SIG-M5 treated with dmso at 0.1 percent for 504 hours (cell line): Measurements from ENCODE around the gene MICALL2.

Experiments used
- DNase-seq: peaks from one replicate; lab custom pipeline; 2025; ENCODE audit not compliant: unreplicated experiment; lab: John Stamatoyannopoulos, UW

The MICALL2 gene

GRCh38 chr7:1458683-1459511 is at the start of gene MICALL2:
Gene MICALL2, minus strand, starts transcription at chr7:1459470. Its CDS starts 144 bp downstream, at chr7:1459326.
- no peak for DNase-seq

GRCh38 chr7:1508277-1508758 is 49.0 kb upstream of the MICALL2 start:
- no peak for DNase-seq

- peak; percentile 15 for DNase-seq
These were observed 46.7 kb upstream of the MICALL2 start for GRCh38 chr7:1505731-1506550.

DNA sequence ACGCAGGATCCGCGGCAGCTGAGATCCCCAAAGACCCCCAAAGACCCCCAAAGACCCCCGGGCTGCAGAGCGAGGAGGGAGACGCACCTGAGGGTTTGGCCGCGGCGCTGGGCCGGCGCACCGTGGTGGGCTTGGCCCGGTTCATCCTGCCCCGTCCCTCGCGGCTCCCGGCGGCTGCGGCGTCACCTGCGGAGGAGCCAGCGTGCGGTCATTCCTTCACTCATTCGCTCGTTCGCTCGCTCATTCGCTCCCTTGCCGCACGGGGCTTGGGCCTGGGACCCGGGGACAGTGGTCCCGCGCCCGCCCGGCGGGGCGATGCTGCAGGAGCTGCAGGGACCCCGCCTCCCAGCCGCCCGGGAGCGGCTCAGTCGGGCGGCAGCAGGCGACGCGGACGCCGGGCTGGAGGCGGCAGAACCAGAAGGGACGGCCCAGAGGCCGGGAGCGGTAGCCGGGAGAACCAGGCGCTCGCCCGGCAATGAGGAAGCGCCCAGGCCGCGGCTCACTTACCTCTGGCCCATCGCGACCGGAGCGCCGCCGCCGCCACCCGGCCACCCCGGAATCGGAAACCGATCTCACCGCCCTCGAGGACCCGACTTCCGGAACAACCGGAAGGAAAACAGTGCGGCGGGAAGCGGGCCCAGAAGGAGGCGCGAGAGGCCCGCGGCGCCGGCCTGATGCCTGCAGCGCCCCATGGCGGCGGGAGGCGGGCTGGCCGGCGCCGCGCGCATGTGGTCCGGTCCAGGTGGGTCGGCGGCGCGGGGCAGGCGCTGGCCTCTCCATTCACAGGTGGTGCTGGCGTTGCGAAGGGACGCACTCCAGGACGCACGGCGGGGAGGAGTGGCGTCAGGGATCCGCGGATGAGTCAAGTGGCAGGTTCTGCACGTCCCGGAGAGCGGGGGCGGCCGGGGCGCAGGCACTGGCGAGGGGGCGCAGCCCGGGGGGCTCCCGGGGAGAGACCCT is 44.8 kb upstream of the MICALL2 start, which contains the start of gene INTS1:
Gene INTS1, minus strand, starts transcription at position 574 of the 960 bp plus-strand sequence. Its CDS starts 429 bp downstream, at position 145.
- DNase-seq = peak; percentile 93

GRCh38 chr7:1503390-1503789 is 44.1 kb upstream of the MICALL2 start:
- no peak for DNase-seq

DNA sequence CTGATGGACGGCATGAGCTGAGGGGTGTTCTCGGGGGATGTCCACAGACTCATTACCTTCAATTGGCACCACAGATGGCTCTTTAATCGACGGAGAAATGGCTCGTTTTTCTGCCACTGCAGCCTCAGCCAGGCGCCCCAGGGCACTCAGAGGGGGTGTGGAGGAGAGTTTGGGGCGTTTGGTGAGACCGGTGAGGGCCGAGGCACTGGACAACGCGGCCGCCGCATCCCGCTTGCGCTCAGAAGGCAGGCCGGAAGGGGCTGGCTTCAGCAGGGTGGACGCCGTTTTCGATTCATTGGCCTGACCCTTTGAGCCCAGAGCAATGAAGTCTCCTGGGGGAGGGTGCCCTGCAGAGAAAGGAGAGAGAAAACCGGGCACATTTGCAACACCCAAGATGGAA is 43.6 kb upstream of the MICALL2 start:
- no peak for DNase-seq

DNA sequence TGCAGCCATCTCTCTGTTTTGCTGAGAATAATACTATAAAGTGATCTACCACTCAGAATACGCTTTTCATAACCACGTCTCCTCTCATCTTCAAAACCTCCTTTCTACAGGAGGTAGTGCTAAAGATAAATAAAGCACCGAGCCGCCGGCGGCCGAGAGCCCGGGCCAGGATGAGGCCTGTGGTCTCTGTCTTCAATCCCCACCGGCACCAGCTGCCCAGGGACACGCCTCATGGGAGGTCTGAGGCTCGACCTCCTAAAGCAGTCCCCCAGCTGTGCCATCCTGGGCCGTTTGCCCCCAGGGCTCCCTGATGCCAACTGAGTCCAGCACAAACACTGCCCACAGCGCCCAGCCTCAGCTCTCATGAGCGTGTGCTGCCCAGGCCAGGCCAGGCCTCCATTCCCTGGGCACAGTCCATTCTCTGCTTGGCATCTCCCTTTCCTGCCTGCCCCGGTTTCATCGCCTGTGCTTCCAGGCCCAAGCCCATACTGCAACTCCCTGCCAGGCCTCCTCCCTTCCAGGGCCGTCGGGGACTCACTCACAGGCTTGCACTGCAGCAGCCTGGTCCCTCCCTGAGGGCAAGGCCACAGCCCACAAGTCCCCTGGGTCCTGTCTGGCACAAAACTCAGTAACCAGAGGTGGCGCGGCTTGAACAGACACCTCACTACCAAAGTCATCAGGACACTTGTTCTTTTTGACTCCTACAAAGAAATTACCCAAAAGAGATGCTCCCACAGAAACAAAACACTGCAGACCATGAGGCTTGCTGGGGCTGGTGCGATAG is 42.4 kb upstream of the MICALL2 start:
- DNase-seq = no peak

- DNase-seq = no peak
These were observed 41.0 kb upstream of the MICALL2 start for GRCh38 chr7:1500064-1500807.

GRCh38 chr7:1499367-1500029 is 40.2 kb upstream of the MICALL2 start:
- DNase-seq = no peak

- no peak for DNase-seq
These were observed 39.4 kb upstream of the MICALL2 start for GRCh38 chr7:1498370-1499305.

DNA sequence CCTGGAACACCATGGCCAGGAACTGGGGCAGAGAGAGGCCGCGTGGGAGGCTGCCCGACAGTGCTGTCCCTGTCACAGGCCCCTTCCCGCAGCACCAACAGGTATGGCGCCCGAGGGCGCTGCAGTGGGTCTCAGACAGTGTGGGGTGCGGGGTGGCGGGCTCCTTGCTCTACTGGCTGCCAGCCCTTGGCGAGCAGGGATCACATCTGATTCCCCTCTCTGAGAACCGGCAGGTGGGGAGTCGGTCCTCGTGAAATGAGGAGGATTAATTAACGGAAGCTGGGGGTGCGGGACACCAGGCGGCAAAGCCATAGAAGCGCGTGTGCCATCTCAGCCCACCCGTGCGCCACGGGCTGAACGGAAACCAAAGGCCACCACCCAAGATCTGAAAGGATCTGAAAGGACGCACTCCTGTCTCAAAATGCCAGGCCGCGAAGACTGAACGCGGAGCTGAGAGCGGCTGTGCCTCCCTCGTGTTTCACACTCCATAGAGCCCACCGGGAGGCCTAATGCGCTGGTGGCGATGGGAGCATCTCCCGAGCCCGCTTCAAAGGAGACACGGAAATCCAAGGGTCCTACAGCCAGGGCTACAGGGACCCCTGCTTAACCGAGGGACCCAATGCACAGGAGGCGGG is 38.1 kb upstream of the MICALL2 start:
- no peak for DNase-seq

DNA sequence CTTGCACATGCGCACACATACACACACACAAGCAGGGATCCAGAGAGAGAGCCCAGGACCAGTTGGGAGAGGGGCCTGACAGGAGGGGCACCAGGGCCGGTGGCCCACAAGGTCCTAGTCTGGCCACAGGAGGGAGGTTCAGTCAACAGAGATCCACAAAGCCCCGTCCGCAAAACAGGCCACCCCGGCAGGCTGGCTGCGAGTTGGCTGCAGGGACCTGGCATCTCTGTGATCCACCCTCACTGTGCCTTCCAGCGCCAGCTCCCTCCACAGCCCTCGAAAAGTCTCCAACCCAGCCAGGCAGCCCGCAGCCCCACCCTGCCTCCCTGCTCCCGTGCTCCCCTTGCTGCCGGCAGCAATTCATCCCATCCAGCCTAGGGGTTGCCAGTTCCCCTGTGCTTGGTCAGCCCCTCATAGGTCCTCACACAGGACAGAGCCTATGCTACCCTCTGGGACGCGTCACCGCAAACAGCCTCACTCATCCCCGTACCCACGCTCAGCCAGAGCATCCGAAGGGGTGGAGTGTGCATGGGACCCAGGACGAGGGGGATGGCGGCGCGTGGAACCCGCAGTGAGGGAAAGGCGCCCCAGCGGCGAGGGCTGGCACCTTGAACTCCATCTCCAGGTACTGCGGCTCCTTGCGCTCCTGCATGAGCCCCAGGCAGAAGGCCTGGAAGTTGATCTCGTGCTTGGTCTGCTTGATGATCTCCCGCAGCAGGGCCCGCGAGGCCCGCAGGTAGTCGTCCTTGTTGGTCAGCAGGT is 37.4 kb upstream of the MICALL2 start:
- DNase-seq = no peak

DNA sequence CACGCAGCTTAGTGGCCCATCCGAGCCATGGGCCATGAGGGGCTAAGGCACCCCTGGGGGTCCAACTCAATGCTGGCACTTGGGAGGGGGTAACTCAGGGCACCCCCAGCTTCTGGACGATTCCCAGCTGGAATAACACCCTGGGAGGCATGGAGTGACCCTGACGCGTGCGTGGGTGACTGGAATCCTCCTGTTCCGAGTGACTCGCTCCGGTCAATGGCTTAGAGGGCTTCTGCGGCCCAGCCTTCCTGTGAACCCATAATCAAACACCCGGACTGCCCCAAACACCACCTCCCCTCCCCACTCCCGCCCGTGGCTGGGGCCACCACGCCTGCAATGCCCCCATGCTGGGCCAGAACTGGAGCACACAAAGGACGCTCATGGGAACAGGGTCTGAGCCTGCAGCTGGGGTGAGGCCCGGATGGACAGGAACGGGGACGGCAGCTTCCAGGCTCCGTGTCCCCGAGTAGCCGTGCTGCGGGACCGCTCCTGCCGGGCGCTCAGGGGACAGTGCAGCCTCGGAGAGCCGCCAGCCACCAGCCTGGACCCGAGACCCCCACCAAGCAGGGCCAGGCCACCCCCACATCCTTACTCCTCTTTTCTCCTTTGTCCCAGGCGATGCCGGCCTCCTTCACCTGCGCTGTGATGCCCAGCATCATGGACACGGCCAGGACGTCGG is 36.4 kb upstream of the MICALL2 start:
- DNase-seq = no peak

- DNase-seq = no peak
These were observed 35.7 kb upstream of the MICALL2 start for GRCh38 chr7:1494866-1495563.

- no peak for DNase-seq
These were observed 35.2 kb upstream of the MICALL2 start for GRCh38 chr7:1494447-1494846.
